Cardiac muscle cell (in vitro differentiated cells and primary cell): ENCODE data around the gene EVX2. TPM values are rescaled to one million over a fixed set of nuclear protein-coding genes. Genes with fewer than 3 reads are reported as not detected.
A peak's percentile ranks its signal among the peaks of the same experiment; 100 is the strongest.

Source experiments
- DNase-seq, 2 donors: peaks; one replicate each; pipeline versions ENCODE4 v3.0.0 to v3.0.0-alpha.2; 2010 to 2017; ENCODE audit warnings: low read depth in 1 of 2, low spot score in 1 of 2
- H3K27ac ChIP-seq: fragments of 200-600 bp; sonication (generic); 2 replicates; pipeline ENCODE4 v1.5.1; 2016
- H3K27me3 ChIP-seq: fragments of 200-600 bp; sonication (generic); 2 replicates; pipeline ENCODE4 v1.6.0; 2016; ENCODE audit warnings: control low read depth
- H3K36me3 ChIP-seq: fragments of 200-600 bp; sonication (generic); 2 replicates; pipeline ENCODE4 v1.5.1; 2016; ENCODE audit warnings: control low read depth
- H3K4me1 ChIP-seq: fragments of 200-600 bp; sonication (generic); 2 replicates; pipeline ENCODE4 v1.8.1; 2017; ENCODE audit warnings: low read depth, mild to moderate bottlenecking, mixed run types
- H3K4me3 ChIP-seq: fragments of 200-600 bp; sonication (generic); 2 replicates; pipeline ENCODE4 v1.5.1; 2016; ENCODE audit warnings: mild to moderate bottlenecking
- H3K9me3 ChIP-seq: fragments of 200-600 bp; sonication (generic); 2 replicates; pipeline ENCODE4 v1.5.1; 2017; ENCODE audit warnings: low read depth, mild to moderate bottlenecking, control low read depth
- CTCF ChIP-seq: IDR thresholded peaks from 2 replicates; pipeline ENCODE4 v1.5.1; 2012; ENCODE audit warnings: low read depth, mild to moderate bottlenecking, low read length
- polyA plus RNA-seq: library from polyadenylated mRNA; unstranded; fragments of >200 nt; fragmentation: Nextera tagmentation; extraction: Ambion mirVana; gene quantifications from 2 replicates; pipeline ENCODE4 v1.2.1, GENCODE V29; 2016
- total RNA-seq: library from RNA; depleted of rRNA; stranded (reverse); fragments of >200 nt; gene quantifications from 2 replicates; pipeline ENCODE4 v1.2.3, GENCODE V29; 2016

Gene EVX2
- total and polyA plus RNA-seq, 2 experiments from 2014 or later, result 0.06 to 0.28 TPM

- H3K4me3 ChIP-seq, result no peak overlapping the region
- no peaks in the 10 kb centered on the region for H3K27me3 ChIP-seq
- H3K36me3 ChIP-seq, result no peaks in the 10 kb centered on the region
- no peaks in the 10 kb centered on the region for H3K9me3 ChIP-seq
- no peak for TF ChIP-seq CTCF
- H3K4me1 ChIP-seq, result peaks cover 17% of the 10 kb centered on the region
- peak overlapping the region; percentile 62 for H3K27ac ChIP-seq
- no peak for DNase-seq
Measured at GRCh38 chr2:176039375-176039774, 44.4 kb downstream of the EVX2 start.

- TF ChIP-seq CTCF, result no peak
- Histone ChIP-seq H3K27me3 (no peaks in the 10 kb centered on the region), H3K9me3 (no peaks in the 10 kb centered on the region), H3K4me1 (peaks cover 24% of the 10 kb centered on the region), H3K4me3 (no peak overlapping the region), H3K27ac (peak overlapping the region; percentile 62), H3K36me3 (no peaks in the 10 kb centered on the region)
- no peak for DNase-seq
Measured at GRCh38 chr2:176038694-176039093, 45.1 kb downstream of the EVX2 start.

GRCh38 chr2:176035013-176035691 lies 48.6 kb downstream of the EVX2 start:
- TF ChIP-seq CTCF, result no peak
- H3K9me3 ChIP-seq, result no peaks in the 10 kb centered on the region
- no peak overlapping the region for H3K4me3 ChIP-seq
- no peaks in the 10 kb centered on the region for H3K36me3 ChIP-seq
- peaks cover 25% of the 10 kb centered on the region for H3K4me1 ChIP-seq
- H3K27me3 ChIP-seq, result no peaks in the 10 kb centered on the region
- peak overlapping the region; percentile 87 for H3K27ac ChIP-seq
- peak in 1 of 2 donors; percentile 88 for DNase-seq

GRCh38 chr2:176027806-176028205 lies 56.0 kb downstream of the EVX2 start:
- H3K9me3 ChIP-seq, result no peaks in the 10 kb centered on the region
- H3K4me3 ChIP-seq, result no peak overlapping the region
- no peaks in the 10 kb centered on the region for H3K27me3 ChIP-seq
- H3K36me3 ChIP-seq, result no peaks in the 10 kb centered on the region
- no peak for DNase-seq
- no peak overlapping the region for H3K27ac ChIP-seq
- H3K4me1 ChIP-seq, result peaks cover 36% of the 10 kb centered on the region
- no peak for TF ChIP-seq CTCF

Other genes with a start within 250 kb of the EVX2 start
- 34.5 and 37.7 TPM in 2 replicates for gene LNPK, start 81.7 kb downstream of the EVX2 start, total RNA-seq
- gene LNPK, start 81.7 kb downstream of the EVX2 start, polyA plus RNA-seq, result 35.0 and 41.9 TPM in 2 replicates
- gene HOXD13, start 8.8 kb upstream of the EVX2 start, total RNA-seq, result not detected in 2 replicates
- not detected in 2 replicates for gene HOXD13, start 8.8 kb upstream of the EVX2 start, polyA plus RNA-seq
- gene HOXD12, start 15.8 kb upstream of the EVX2 start, total RNA-seq, result not detected in 2 replicates
- gene HOXD12, start 15.8 kb upstream of the EVX2 start, polyA plus RNA-seq, result not detected in 2 replicates
- not detected in 2 replicates for gene HOXD11, start 23.3 kb upstream of the EVX2 start, total RNA-seq
- gene HOXD11, start 23.3 kb upstream of the EVX2 start, polyA plus RNA-seq, result not detected in 2 replicates
- not detected in 2 replicates for gene HOXD10, start 32.8 kb upstream of the EVX2 start, total RNA-seq
- gene HOXD10, start 32.8 kb upstream of the EVX2 start, polyA plus RNA-seq, result not detected in 2 replicates
- gene HOXD9, start 38.8 kb upstream of the EVX2 start, total RNA-seq, result not detected in 2 replicates
- not detected in 2 replicates for gene HOXD9, start 38.8 kb upstream of the EVX2 start, polyA plus RNA-seq
- not detected in 2 replicates for gene HOXD8, start 45.7 kb upstream of the EVX2 start, total RNA-seq
- gene HOXD8, start 45.7 kb upstream of the EVX2 start, polyA plus RNA-seq, result not detected in 2 replicates
- not detected in 2 replicates for gene HOXD4, start 67.6 kb upstream of the EVX2 start, total RNA-seq
- gene HOXD4, start 67.6 kb upstream of the EVX2 start, polyA plus RNA-seq, result not detected in 2 replicates
- 0.12 TPM in 1 of 2 replicates, not detected in the other for gene HOXD3, start 73.3 kb upstream of the EVX2 start, total RNA-seq
- gene HOXD3, start 73.3 kb upstream of the EVX2 start, polyA plus RNA-seq, result not detected in 2 replicates
- not detected in 2 replicates for gene HOXD1, start 104.7 kb upstream of the EVX2 start, total RNA-seq
- not detected in 2 replicates for gene HOXD1, start 104.7 kb upstream of the EVX2 start, polyA plus RNA-seq
- gene MTX2, start 185.5 kb upstream of the EVX2 start, total RNA-seq, result 50.9 and 60.7 TPM in 2 replicates
- 107 and 124 TPM in 2 replicates for gene MTX2, start 185.5 kb upstream of the EVX2 start, polyA plus RNA-seq